ENCODE results near the gene KCNJ6. TPM values are rescaled to one million over a fixed set of nuclear protein-coding genes. Genes with fewer than 3 reads are reported as not detected.
"Not testable (repeated sequence)": the region's sequence is repeated elsewhere in the genome, so short reads cannot be mapped to it uniquely, and the experiment has no call there.

Gene KCNJ6
- total RNA-seq, 1 donor from 2014 or later: not detected

DNA sequence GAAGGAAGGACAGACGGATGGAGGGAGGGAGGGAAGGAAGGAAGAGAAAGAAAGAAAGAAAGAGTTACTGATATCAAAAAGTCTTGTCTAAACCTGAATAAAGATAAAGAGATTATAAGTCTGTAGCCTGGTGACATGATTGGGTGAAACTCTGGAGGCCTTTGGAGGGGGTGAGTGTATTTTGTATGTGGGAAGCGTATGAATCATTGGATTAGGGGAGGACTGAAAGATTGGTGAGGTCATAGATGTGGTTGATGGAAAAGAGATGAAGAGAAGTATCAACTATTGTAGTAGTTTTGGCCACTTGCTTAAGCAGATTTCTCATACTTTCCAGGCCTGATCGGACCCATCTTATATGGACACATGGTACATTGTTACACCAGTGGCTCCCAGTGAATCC, 11.5 kb upstream of the KCNJ6 start:
- no peak overlapping the region for H3K4me2 ChIP-seq
- H2AFZ ChIP-seq (replicated peaks): no peak overlapping the region
- H3K4me3 ChIP-seq: no peak overlapping the region
- Mint-ChIP-seq H3K36me3 (no peaks in the 10 kb centered on the region), H3K27ac (no peak overlapping the region), H3K9me3 (no peaks in the 10 kb centered on the region), H3K4me3 (no peak overlapping the region), H3K27me3 (ENCODE audit: insufficient read depth, low read depth) (peaks cover 2% of the 10 kb centered on the region), H3K4me1 (no peaks in the 10 kb centered on the region)
- no peak for TF ChIP-seq EZH2 (IDR thresholded peaks at IDR 0.05)
- TF ChIP-seq, protein P1, sequence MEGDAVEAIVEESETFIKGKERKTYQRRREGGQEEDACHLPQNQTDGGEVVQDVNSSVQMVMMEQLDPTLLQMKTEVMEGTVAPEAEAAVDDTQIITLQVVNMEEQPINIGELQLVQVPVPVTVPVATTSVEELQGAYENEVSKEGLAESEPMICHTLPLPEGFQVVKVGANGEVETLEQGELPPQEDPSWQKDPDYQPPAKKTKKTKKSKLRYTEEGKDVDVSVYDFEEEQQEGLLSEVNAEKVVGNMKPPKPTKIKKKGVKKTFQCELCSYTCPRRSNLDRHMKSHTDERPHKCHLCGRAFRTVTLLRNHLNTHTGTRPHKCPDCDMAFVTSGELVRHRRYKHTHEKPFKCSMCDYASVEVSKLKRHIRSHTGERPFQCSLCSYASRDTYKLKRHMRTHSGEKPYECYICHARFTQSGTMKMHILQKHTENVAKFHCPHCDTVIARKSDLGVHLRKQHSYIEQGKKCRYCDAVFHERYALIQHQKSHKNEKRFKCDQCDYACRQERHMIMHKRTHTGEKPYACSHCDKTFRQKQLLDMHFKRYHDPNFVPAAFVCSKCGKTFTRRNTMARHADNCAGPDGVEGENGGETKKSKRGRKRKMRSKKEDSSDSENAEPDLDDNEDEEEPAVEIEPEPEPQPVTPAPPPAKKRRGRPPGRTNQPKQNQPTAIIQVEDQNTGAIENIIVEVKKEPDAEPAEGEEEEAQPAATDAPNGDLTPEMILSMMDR (IDR thresholded peaks at IDR 0.05): no peak
- no peak for TF ChIP-seq EZH2phosphoT487 (IDR thresholded peaks at IDR 0.05)
- H3K79me2 ChIP-seq (ENCODE audit: low read depth): no peaks in the 10 kb centered on the region
- DNase-seq (ENCODE audit: low spot score): no peak
- no peak overlapping the region for H3K27ac ChIP-seq
- H3K9ac ChIP-seq: no peak overlapping the region
- no peaks in the 10 kb centered on the region for H3K27me3 ChIP-seq
- no peaks in the 10 kb centered on the region for H3K9me3 ChIP-seq (ENCODE audit: low read depth)
- no peaks in the 10 kb centered on the region for H3K36me3 ChIP-seq
- H3K4me1 ChIP-seq: no peaks in the 10 kb centered on the region
- H3F3A ChIP-seq (ENCODE audit: low read depth): no peaks in the 10 kb centered on the region
- no peaks in the 10 kb centered on the region for H4K20me1 ChIP-seq (ENCODE audit: low read depth)

- H3K27ac ChIP-seq: no peak overlapping the region
- TF ChIP-seq EZH2 (IDR thresholded peaks at IDR 0.05): no peak
- TF ChIP-seq, protein P1 (IDR thresholded peaks at IDR 0.05): no peak
- TF ChIP-seq EZH2phosphoT487 (IDR thresholded peaks at IDR 0.05): no peak
- H3K4me1 ChIP-seq: no peaks in the 10 kb centered on the region
- H3K4me3 ChIP-seq: no peak overlapping the region
- no peaks in the 10 kb centered on the region for H3K79me2 ChIP-seq (ENCODE audit: low read depth)
- no peaks in the 10 kb centered on the region for H3K36me3 Mint-ChIP-seq
- H3K27ac Mint-ChIP-seq: no peak overlapping the region
- no peaks in the 10 kb centered on the region for H3F3A ChIP-seq (ENCODE audit: low read depth)
- H3K27me3 ChIP-seq: peaks cover 1% of the 10 kb centered on the region
- H4K20me1 ChIP-seq (ENCODE audit: low read depth): no peaks in the 10 kb centered on the region
- no peak overlapping the region for H3K9ac ChIP-seq
- no peaks in the 10 kb centered on the region for H3K9me3 ChIP-seq (ENCODE audit: low read depth)
- H3K36me3 ChIP-seq: no peaks in the 10 kb centered on the region
- no peak overlapping the region for H2AFZ ChIP-seq (replicated peaks)
- H3K27me3 Mint-ChIP-seq (ENCODE audit: insufficient read depth, low read depth): no peaks in the 10 kb centered on the region
- no peak overlapping the region for H3K4me3 Mint-ChIP-seq
- no peaks in the 10 kb centered on the region for H3K4me1 Mint-ChIP-seq
- no peak for DNase-seq (ENCODE audit: low spot score)
- no peaks in the 10 kb centered on the region for H3K9me3 Mint-ChIP-seq
- no peak overlapping the region for H3K4me2 ChIP-seq
Observed at GRCh38 chr21:37921091-37921490, 4.8 kb upstream of the KCNJ6 start.

DNA sequence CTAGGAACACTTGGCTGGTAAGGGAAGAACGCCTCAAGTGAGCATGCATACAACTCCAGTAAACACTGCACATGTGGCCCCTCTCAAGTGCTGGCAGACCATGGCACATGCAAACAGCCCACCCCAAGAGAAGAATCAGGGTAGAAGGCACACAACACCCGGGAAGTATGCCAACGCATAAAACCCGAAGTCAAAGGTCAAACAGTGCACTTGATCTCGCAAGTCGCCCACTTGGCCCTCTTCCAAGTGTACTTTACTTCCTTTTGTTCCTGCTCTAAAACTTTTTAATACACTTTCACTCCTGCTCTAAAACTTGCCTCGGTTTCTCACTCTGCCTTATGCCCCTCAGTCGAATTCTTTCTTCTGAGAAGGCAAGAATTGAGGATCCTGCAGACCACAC, 4.0 kb upstream of the KCNJ6 start:
- H4K20me1 ChIP-seq (ENCODE audit: low read depth); H2AFZ ChIP-seq (replicated peaks); H3K4me3 ChIP-seq; H3K79me2 ChIP-seq (ENCODE audit: low read depth); H3K4me3 Mint-ChIP-seq; H3K4me1 ChIP-seq; H3F3A ChIP-seq (ENCODE audit: low read depth); H3K36me3 ChIP-seq; H3K9ac ChIP-seq; H3K9me3 ChIP-seq (ENCODE audit: low read depth); H3K27ac ChIP-seq; H3K27me3 ChIP-seq; H3K27ac Mint-ChIP-seq; DNase-seq (ENCODE audit: low spot score); H3K4me1 Mint-ChIP-seq; H3K4me2 ChIP-seq; H3K9me3 Mint-ChIP-seq; H3K27me3 Mint-ChIP-seq (ENCODE audit: insufficient read depth, low read depth); H3K36me3 Mint-ChIP-seq: not testable (repeated sequence)

- Mint-ChIP-seq H3K4me1 (peaks cover 19% of the 10 kb centered on the region), H3K4me3 (no peak overlapping the region), H3K9me3 (no peaks in the 10 kb centered on the region), H3K36me3 (no peaks in the 10 kb centered on the region), H3K27me3 (ENCODE audit: insufficient read depth, low read depth) (peaks cover 19% of the 10 kb centered on the region), H3K27ac (no peak overlapping the region)
- peaks cover 36% of the 10 kb centered on the region for H3K27me3 ChIP-seq
- no peaks in the 10 kb centered on the region for H3K9me3 ChIP-seq (ENCODE audit: low read depth)
- peaks cover 23% of the 10 kb centered on the region for H4K20me1 ChIP-seq (ENCODE audit: low read depth)
- H3K4me1 ChIP-seq: no peaks in the 10 kb centered on the region
- DNase-seq (ENCODE audit: low spot score): no peak
- H3K27ac ChIP-seq: no peak overlapping the region
- no peaks in the 10 kb centered on the region for H3K36me3 ChIP-seq
- H2AFZ ChIP-seq (replicated peaks): no peak overlapping the region
- H3K4me3 ChIP-seq: no peak overlapping the region
- no peaks in the 10 kb centered on the region for H3K79me2 ChIP-seq (ENCODE audit: low read depth)
- peaks cover 6% of the 10 kb centered on the region for H3F3A ChIP-seq (ENCODE audit: low read depth)
- H3K9ac ChIP-seq: no peak overlapping the region
- TF ChIP-seq EZH2 (IDR thresholded peaks at IDR 0.05): no peak
- TF ChIP-seq, protein P1 (IDR thresholded peaks at IDR 0.05): no peak
- no peak for TF ChIP-seq EZH2phosphoT487 (IDR thresholded peaks at IDR 0.05)
- no peak overlapping the region for H3K4me2 ChIP-seq
Observed at GRCh38 chr21:37917612-37918011, 1.4 kb upstream of the KCNJ6 start.
